ENCODE measurements around the gene GHSR.

GHSR gene, protein sequence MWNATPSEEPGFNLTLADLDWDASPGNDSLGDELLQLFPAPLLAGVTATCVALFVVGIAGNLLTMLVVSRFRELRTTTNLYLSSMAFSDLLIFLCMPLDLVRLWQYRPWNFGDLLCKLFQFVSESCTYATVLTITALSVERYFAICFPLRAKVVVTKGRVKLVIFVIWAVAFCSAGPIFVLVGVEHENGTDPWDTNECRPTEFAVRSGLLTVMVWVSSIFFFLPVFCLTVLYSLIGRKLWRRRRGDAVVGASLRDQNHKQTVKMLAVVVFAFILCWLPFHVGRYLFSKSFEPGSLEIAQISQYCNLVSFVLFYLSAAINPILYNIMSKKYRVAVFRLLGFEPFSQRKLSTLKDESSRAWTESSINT

DNA sequence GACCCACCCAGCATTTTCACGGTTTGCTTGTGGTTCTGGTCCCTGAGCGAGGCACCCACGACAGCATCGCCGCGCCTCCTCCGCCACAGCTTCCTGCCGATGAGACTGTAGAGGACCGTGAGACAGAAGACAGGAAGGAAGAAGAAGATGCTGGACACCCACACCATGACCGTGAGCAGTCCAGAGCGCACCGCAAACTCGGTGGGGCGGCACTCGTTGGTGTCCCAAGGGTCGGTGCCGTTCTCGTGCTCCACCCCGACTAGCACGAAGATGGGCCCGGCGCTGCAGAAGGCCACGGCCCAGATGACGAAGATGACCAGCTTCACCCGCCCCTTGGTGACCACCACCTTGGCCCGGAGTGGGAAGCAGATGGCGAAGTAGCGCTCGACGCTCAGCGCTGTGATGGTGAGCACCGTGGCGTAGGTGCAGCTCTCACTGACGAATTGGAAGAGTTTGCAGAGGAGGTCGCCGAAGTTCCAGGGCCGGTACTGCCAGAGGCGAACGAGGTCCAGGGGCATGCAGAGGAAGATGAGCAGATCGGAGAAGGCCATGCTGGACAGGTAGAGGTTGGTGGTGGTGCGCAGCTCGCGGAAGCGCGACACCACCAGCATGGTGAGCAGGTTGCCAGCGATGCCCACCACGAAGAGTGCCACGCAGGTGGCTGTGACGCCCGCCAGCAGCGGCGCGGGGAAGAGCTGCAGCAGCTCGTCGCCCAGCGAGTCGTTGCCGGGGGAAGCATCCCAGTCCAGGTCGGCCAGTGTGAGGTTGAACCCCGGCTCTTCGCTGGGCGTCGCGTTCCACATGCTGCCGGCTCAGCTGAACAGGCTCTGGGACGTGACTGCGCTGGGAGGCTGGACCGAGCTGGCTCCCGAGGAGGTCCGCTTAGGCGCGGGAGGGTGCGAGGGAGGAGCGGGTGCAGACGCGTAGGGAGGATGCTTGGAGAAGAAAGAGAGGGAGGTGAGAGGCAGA, at the start of gene GHSR:
TSS of gene GHSR (minus strand) at position 846 of the 969 bp plus-strand sequence. CDS start at position 803, 43 bp downstream.
- peak; percentile 11 to 19 for DNase-seq

DNA sequence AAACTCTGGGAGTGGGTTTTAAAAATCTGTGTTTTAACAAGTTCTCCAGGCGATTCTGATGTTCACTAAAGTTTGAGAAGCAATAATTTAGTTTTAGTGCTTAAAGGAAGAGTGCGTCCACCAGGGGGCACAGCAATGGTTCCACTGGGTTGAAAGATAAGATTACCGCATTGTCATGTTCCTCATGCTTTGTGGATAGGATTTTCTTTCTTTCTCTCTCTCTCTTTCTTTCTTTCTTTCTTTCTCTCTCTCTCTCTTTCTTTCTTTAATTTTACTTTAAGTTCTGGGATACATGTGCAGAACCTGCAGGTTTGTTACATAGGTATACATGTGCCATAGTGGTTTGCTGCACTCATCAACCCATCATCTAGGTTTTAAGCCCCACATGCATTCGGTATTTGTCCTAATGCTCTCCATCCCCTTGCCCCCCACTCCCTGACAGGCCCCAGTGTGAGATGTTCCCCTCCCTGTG, 42.0 kb upstream of the GHSR start:
- peak; percentile 72 to 79 for DNase-seq

DNA sequence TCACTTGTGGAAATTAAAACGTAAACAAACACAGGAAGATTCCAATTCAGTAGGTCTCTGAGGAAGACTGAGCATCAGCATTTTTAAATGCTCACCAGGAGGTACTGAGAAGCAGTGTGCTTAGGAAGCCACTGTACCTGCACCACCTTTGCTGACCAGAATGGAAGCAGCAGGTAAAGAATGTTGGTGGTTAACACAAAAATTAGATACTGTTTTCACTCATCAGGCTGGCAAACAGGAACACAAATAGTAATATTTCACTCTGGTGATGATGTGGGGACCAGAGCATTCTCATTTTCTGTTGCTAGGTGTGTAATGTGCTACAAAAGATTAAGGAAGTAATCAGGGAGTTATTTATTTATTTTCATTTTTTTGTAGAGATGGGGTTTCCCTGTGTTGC, 29.9 kb upstream of the GHSR start:
- peak in 1 of 2 donors; percentile 22 for DNase-seq

DNA sequence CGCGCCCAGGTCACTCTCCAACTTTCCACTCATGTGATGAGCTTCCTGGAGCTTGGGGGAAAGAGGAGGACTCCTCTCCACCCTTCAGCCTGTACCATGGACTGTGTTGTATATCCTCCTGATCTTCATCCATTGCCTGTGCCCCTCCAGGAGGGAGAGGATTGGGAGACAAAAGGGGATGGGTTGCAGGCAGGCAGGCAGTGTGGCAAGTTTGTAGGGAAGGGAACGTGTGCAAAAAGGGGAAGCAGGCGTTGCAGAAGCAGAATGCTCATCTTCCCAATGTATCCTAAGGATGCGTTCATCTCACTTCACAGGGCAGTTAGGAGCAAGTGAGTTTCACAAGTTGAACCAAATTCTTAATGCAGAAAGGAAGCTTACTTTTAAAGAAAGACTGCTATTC, 28.1 kb upstream of the GHSR start:
- no peak for DNase-seq

DNA sequence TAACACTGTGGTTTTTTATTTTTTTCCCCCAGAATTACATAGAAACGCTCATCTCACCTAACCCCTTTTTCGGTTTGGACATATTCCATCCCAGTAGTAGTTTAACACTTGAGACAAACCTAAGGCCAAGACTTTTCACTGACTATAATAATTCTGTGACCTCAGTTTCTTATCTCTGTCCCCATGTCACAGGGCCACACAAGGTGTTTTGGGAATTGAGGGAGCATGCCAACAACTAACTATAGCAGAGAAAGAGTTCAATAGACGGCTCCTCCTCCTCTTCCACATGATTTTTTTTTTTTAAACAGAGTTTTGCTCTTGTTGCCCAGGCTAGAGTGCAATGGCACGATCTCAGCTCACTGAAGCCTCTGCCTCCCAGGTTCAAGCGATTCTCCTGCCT, 27.4 kb upstream of the GHSR start:
- no peak for DNase-seq

DNA sequence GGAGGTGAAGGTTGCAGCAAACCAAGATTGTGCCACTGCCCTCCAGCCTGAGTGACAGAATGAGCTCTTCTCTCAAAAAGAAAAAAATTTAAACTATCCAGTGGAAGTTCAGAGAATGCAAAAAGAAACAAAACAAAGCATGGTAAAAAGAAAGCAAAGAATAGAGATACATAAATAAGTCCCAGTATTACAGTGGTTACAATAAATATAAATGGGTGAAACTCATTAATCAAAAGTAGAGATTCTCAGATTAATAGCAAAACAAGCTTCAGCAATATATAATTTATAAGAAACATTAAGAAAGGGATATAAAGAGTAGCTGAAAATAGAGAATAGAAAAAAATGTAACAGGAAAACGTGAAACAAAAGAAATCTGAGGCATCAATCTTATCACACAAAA, 23.6 kb upstream of the GHSR start:
- no peak for DNase-seq

DNA sequence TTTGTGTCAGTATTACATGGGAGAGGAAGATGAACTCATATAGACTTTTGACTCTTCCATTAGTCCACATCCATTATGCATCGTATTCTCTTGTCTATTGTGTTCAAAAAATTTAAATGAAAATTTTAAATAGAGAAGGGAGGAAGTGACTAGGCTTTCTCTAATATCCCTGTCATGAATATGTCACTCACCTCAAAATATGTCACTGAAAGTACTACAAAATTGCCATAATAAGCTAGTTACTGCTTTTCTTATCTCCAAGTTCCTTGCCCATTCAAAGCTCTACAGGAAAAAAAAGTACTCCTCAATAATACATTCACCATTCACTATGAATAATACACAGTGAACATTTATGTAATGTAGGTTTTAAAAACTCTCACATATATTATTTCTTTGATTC, 22.3 kb upstream of the GHSR start:
- no peak for DNase-seq

DNA sequence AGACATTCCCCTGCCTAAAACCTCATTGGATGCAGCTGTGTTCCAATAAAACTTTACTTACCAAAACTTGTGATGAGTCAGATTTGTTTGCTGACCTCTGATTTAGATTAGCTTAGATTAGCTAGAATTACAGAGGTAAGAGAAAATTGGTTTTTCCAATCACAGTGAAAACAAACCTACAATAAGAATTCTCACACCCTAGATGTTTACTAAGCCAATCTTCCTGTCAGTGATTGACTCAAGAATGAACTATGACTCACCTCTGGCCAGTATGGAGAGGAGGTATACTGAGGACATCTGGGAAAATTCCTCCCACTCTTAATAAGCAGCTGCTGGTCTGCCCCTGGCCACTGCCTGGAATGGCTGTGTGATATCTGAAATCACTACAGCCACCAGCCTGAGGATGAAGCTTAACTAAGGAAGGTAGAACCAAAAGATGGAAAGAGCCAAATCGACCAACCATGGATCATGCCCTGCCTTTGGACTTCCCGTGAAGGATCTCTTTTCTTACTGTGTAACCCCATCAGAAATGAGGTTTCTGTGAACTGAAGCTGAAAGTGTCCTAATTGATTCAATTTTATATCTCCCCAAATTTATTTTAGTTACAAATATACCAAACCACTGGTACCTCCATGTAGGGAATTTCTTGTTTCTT, 19.0 kb upstream of the GHSR start:
- no peak for DNase-seq

DNA sequence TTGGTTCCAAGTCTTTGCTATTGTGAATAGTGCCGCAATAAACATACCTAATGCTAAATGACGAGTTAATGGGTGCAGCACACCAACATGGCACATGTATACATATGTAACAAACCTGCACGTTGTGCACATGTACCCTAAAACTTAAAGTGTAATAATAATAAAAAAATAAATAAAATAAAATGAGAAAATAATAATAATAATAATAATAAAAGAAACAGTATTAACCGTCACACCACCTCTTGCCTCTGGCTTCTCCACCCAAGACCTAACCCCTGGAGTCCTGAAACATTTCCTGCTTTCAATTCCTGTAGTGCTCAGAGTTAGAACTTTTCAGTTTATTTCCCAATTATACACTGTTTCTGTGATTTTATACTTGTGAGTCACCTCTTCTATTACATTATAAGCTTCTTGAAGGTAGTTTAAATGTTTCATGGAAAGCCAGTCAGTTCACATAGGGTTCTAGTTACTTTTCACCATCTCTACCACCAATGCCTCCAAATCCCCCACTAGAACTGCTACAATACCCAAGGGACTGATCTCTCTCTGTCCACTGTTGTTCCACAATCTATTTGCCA, 18.4 kb upstream of the GHSR start:
- DNase-seq, result no peak

DNA sequence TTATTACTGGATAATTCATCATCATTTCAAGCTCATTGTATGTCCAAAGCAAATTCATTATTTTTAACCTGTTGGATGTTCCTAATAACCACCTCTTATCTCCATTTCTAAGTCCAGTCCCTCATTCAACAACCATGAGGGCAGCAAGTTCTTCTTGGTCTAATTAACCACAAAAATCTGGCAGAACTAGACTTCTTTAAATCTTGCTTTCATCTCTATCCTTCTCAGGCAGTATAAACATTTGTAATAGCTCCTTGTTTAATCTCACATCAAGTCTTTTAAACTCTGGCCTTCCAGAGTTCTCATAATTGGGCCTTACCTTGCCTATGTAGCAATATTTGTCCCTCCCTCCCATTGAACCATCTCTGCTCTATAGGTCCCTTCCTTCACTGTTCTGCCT, 17.0 kb upstream of the GHSR start:
- DNase-seq, result no peak

DNA sequence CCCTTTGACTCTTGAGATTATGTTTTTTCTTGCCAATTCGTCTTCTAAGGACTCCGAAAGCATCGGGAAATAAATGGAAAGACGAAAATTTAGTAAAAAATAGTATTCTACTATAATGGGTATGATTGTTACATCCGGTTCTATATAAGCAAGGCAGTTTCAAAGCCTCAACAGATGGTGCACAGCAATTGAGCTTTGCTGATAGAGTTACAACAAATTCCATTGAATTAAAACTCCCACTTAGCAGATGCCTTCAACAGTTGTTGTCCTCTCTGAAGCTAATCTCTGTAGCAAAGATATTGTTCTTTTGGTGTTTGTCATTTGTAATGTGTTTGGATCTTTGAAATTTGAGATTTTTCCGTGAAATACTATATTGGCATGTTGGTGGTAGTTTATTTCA, 16.1 kb upstream of the GHSR start:
- no peak for DNase-seq

DNA sequence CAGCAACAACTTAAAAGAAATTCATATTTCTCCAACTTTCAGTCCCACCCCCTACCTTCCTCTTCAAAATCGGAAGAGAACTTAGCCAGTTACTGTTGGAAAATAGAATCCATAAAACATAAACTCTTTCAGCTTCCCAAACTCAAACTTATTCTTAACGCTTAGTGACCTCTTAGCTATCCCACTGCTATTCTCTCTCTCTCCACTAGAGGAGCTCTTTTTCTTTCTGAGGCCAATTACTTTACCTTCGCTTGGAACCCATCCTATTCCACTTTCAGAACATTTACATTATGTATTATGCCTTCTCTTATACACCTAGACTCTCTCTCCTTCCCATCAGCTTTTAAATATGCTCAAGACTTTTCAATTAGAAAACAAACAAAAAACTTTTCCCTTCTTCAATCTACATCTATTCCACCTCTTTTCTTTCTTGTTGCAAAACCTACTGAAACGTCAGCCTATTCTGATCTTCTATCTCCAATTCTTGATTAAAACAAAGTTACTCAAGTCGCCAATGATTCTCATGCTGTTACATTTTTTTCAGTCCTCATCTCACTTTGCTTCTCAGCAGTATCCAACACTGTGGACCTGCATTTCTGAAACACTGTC, 13.4 kb upstream of the GHSR start:
- peak in 1 of 2 donors; percentile 60 for DNase-seq

DNA sequence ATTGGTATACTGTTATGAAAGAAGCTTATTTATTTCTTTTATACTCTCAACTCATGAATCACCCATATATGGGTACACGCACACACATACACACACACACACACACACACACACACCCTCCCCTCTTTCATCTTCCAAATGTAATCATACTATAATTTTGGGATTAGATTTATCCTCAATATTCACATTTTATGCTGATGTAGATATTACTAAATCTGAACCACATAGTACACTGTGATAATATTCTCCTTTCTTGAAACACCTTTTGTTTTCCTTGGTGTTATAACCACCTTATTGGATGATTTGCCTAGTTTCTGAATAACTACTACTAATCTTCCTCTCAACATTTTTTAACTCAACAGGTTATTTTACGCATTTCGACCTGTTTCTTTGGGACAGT, 8.1 kb upstream of the GHSR start:
- no peak for DNase-seq

DNA sequence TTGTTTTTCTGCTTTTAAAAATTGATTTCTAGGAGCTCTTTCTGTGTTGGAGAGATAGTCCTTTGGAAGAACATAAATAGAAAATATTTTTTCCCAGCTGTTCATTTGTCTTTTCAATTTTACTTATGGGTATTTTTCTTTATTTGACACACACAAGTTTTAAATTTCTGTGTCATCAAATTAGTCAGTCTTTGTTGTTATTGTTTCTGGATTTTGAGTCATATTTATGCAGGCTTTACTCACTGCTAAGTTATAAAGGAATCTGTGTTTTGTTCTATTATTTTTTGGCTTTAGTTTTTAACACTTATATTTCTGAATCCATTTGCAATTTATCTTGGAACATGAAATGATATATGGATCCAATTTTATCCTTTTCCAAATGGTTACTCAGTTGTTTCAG, 5.9 kb upstream of the GHSR start:
- no peak for DNase-seq

DNA sequence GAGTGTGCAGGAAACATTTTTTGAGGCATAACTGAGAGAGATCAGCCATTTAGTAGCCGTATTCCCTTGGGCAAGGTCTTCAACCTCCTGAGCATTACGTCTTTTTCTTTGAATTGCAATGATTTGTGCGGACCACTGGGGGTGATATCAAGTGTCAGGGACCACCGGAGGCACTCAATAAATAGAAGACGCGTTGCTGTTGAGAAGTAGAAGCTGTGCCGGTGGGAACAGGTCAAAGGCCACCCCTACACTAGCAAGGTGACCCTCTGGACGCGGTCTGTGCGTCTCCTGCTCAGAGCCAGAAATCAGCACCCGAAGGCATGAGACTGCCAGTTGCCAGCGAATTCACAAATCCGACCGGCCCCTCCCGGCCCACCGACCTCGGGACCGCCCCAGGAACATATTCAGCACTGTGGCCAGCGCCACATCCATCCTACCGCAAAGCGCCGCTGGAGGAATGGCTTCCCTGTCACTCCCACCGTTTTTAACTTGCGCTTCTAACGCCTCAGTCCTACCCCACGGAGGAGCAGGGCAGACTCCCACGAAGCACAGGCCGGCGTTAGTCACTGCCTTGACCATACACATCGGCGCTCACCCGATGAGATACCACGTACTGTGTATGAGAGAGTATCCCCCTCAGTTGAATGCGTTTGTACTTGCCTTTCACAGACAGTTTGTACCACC, 1.4 kb upstream of the GHSR start:
- no peak for DNase-seq

DNA sequence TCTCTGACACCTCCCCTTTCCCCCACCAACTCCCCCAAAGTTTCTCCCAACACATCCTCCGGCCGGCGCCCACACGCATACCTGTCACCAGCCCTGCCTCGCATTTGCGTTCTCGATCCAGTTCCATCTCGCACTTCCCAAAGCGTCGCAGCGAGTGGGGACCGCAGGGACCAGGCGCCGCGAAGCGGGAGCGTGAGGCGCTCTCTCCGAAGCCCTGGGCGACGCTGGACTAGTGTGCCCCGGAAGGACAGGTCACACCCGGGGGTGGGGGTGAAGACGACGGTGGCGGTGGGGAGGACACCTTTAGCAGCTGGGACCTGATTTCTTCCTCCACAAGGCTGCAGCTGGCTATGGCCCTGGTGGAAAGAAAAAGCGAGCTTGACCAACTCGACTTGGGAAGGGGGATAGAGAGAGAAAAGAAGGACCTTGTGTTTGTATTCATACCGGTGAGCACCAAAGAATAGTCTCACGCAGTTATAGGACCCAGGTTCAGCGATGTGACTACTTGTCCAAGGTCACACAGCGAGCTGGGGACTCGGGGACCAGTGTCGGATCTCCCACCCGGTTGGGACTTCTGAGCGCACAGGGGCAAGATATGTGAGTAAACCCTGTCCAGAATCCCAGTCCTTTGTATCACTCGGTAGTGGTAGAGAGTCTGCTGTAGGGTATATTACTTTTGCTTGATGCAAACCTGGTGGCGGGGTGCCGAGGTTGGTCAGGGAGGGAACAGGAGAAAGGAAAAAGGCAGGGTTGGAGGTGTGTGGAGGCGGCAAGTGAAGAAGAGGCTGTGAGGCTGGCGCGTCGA, 607 bp upstream of the GHSR start:
- no peak for DNase-seq

DNA sequence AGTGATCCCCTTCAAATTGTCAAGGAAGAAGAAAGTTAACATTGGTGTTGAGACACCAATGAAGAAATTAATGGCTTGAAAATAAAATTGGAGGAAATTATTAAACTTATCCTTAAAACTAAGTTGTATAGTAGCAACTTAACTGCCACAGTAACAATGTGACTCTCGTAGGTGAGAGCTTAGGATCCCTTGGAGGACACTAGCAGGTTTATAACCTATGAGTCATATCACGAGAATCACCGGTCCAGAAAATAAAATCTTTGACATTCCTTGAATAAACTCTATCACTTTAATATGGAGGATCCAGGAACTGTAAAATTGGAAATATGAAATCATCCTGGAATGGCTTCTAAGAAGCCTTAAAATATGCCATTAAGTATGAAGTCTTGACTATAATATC, 2.1 kb downstream of the GHSR start:
- DNase-seq, result no peak

DNA sequence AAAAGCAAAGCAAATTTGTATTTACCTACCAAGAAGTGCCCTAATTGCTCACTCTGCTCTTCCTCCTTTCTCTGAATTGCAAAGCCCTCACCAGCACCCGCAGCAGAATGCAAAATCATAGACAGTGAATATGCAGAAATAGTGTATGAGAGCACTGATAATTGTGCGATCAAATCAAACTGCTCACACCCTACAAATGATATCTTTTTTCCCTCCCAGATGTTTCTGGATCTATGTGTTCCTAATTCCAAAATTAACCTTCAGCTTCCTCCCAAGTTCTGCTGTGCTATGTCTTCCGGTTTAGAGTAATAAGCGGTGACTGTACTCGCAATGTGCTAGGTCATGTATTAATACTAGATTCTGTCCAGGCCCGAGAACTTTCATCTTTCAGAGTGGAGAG, 3.4 kb downstream of the GHSR start:
- DNase-seq, result no peak

DNA sequence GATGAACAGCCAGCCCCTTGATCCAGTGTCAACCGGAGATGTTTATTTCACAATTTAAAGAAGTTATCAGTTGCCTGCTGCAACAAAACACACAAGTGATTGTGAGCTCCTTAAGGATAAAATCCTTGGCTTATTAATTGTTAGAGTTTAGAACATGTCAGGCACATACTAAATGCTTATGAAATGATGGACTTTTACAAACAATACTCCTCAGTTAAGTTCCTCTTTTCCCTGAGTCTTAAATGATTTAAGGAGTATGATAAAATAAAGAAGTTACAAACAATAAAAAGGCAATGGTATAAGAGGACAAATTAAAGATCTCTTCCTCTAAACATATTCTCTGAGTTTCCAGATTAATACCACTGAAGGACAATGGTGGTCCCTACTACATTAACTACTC, 5.7 kb downstream of the GHSR start:
- DNase-seq, result no peak

DNA sequence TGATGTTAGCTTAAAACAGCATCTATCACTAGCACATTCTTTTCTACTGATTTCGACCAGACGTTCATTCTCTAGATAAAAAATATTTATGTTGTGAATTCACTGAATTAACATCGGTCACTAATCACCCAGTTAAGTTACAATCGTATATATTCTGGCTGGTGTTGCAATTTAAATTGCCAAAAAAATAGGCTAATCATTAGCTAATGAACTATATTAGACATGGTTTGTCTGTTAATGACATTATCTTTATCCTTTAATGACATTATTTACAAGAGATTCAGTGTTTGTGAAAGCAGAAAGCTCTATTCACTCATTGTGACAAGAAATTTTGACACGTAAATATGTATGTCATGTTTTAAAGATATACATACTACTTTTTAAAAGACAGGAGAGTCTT, 6.7 kb downstream of the GHSR start:
- no peak for DNase-seq

DNA sequence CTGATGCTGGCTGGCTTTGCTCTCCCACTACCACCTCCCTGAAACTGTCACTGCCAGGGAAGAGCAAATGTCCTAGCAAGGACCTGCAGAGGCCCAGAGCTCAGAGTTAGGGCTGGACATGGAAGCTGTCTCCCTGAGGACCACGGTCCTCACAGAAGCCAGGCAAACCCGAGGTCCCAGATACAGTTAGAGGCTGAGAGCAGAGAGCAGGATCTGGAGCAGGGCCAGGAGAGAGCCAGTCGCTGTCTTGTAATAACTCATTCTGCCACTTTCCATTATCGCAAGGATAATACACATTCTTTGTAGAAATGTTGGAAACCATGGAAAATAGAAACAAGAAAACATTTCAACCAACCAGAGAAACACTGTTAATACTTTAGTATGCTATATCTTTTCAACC, 10.1 kb downstream of the GHSR start:
- no peak for DNase-seq
